HG03097 (cell line): ENCODE results near the gene TBL3.
A peak's percentile ranks its signal among the peaks of the same experiment; 100 is the strongest.

Source experiments
- ATAC-seq: cut with Tn5 transposase; IDR thresholded peaks from one replicate; pipeline ENCODE4 v1.9.1; 2021; ENCODE audit not compliant: unreplicated experiment, low FRiP score

The TBL3 gene

DNA sequence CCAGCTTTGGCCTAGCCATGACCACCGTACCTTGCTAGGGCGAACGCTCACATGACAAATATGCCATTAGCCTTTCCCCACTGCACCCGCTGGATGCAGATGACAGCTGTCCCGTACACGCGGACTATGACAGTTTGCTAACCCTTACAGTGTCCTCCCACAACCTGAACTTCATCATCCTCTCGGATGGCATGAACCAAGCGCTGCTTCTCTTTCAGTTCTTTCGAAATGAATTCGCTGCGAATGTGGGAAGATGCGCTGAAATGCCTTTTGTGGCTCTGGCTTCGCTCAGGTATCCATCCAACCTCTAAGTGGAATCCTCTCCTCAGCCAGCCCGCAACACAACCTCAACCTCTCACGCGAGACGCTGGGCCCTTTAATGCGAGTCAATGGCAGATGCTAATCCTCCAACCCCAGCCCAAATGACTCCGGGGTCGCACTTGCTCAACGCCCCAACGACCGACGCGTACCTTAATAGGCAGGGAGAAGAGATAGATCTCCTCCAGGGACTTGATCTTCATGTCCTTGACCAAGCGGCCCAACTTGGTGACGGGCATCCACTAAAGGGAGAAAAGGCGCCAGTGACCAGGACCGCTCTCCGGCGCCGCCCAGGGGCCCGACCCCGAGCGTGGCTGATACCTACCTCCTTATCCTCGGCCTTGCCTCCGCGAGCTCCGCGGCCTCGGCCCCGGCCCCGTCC, 7.9 kb upstream of the TBL3 start:
- no peak for ATAC-seq

- ATAC-seq = peak; percentile 84
These were observed 7.1 kb upstream of the TBL3 start, which contains the start of gene RPS2 for GRCh38 chr16:1964506-1965395. Gene RPS2, minus strand, starts transcription at chr16:1964826. Its CDS starts 201 bp downstream, at chr16:1964625.

DNA sequence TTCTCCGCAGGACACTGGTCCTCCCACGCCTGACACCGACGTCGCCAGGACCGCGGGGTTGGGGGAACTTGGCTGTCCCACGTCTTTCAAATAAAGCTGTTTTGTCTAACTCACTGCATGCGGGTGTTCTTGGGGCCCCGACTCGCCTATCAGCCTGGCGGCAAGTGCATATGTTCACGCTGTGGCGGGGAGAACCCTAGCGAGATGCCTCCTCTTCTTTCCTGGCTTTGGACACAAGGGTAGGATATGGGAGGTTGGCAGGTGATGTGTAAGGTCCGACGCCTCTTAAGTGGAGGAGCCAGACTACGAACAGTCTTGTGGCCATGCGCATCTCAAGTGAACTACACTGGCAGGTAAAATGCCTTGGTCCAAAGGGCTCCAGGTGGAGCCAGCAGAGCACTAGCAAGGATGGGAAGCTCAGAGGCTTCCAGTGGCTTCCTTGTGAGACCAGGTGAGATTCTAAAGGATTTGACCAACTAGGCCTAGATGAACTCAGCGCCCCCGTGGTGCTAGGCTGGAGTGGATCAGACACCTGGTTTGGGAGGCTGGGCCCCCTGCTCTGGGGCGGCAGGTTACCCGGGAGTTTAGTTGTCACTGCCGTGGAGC, 6.4 kb upstream of the TBL3 start:
- ATAC-seq = no peak

GRCh38 chr16:1966460-1966859, 5.4 kb upstream of the TBL3 start, which contains the start of gene RNF151:
Gene RNF151, plus strand, starts transcription at chr16:1966856. Its CDS starts 26 bp downstream, at chr16:1966882.
- no peak for ATAC-seq

DNA sequence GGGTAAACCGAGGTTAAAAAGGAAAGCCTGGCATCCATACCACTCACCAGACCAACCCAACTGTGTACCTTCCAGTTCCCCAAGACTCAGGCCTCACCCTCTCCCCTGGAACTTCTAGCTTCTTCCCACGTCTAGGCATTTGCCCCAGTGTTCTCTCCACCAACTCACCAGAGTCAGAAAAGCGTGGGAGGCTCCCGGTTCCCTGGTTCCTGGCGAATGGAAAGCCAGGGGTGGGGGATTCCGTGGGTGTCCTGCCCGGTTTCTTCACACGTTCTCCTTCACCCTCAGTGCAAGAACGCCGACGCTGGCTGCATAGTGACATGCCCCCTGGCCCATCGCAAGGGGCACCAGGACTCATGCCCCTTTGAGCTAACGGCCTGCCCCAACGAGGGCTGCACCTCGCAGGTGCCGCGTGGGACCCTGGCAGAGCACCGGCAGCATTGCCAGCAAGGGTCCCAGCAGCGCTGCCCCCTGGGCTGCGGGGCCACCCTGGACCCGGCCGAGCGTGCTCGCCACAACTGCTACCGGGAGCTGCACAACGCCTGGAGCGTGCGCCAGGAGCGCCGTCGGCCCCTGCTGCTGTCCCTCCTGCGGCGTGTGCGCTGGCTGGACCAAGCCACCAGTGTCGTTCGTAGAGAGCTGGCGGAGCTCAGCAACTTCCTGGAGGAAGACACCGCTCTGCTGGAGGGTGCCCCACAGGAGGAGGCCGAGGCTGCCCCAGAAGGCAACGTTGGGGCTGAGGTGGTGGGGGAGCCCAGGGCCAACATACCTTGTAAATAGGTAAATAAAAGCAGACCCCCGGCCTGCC, 3.5 kb upstream of the TBL3 start:
- ATAC-seq = no peak

- ATAC-seq = peak; percentile 2
These were observed 631 bp downstream of the TBL3 start for GRCh38 chr16:1972490-1972877.

DNA sequence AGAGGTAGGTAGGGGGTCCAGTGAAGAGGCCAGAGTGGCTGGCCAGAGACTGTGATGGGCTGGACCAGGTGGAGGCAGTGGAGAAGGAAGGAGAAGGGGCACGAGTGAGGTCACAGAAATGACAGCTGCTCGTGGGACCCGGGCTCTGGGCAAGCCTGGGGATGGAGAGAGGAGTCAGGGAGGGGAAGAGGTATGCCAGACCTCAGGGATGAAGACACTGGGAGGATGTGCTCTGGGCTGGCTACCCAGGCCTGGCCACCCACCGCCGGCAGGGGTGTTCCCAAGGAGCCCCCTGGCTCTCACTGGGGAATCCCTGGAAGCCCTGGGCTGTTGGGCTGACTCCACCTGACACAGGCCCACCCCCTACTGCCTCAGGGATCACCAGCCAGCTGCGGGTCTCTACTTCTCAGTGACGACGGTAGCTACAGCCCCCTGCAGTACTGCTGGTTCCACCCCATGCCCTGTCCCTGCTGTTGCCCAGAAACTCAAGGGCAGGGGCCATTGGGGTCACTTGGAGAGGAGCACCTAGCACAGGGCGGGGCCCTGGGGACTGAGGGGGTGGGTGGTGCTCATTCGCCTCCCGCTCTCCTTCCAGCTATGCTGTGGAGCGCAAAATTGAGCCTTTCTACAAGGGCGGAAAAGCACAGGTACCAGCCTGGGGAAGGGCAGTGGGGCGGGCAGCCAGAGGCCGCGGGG, 1.8 kb downstream of the TBL3 start:
- no peak for ATAC-seq

- ATAC-seq = no peak
These were observed 2.6 kb downstream of the TBL3 start for GRCh38 chr16:1974157-1975070.

GRCh38 chr16:1975432-1976215, 3.8 kb downstream of the TBL3 start:
- no peak for ATAC-seq

GRCh38 chr16:1976216-1976520, 4.3 kb downstream of the TBL3 start:
- ATAC-seq = no peak

DNA sequence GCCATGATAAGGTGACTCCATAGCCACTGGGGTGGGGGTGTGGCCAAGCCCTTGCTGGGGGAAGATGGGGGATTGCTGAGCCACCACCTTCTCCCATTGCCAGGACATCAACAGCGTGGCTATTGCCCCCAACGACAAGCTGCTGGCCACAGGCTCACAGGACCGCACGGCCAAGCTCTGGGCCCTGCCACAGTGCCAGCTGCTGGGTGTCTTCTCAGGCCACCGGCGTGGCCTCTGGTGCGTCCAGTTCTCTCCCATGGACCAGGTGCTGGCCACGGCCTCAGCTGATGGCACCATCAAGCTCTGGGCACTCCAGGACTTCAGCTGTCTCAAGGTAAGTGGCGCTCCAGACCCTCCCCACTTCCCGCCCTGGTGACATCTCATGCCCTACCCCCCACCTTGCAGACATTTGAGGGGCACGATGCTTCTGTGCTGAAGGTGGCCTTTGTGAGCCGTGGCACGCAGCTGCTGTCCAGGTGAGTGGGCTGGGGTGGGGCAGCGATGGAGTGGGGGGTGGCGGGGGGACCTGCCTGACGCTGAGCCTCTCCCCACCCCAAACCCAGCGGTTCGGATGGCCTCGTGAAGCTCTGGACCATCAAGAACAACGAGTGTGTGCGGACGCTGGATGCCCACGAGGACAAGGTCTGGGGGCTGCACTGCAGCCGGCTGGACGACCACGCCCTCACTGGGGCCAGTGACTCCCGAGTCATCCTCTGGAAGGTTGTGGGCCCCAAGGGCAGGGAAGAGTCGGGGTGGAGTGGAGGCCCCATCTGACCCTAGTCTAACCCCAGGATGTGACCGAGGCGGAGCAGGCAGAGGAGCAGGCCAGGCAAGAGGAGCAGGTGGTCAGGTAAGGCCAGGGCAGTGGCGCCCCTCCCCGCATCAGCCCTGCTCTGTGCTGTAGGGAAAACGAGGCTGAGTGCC, 5.4 kb downstream of the TBL3 start:
- ATAC-seq = no peak

GRCh38 chr16:1977875-1978268, 6.0 kb downstream of the TBL3 start:
- no peak for ATAC-seq

DNA sequence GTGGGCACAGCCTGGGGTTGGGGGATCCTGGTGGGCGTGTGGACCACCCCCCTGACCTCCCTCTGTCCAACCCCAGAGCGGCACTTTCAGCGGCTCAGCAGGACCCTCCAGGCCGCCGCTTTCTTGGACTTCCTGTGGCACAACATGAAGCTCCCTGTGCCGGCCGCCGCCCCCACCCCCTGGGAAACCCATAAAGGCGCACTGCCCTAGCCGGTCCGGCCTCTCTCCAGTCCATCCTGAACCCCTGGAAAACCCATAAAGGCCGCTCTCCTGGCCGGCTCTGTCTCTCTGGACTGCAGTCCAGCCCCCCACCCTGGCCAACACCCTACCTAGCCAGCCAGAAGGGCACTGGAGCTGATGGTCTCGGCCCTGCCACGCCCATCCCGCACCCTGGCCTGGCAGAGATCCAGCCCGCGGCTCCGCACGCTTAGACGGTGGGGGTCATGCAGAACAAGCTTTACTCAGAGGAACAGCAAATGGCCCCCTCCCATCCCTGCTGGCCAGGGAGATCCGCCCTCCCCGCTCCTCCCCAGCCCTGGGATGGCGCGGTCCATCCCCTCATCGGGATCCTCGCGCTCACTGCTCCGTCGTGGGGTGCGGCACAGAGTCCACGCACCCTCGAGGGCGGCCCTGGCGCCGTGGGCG, 6.7 kb downstream of the TBL3 start:
- ATAC-seq = no peak

GRCh38 chr16:1979271-1980029, 7.6 kb downstream of the TBL3 start:
- no peak for ATAC-seq

DNA sequence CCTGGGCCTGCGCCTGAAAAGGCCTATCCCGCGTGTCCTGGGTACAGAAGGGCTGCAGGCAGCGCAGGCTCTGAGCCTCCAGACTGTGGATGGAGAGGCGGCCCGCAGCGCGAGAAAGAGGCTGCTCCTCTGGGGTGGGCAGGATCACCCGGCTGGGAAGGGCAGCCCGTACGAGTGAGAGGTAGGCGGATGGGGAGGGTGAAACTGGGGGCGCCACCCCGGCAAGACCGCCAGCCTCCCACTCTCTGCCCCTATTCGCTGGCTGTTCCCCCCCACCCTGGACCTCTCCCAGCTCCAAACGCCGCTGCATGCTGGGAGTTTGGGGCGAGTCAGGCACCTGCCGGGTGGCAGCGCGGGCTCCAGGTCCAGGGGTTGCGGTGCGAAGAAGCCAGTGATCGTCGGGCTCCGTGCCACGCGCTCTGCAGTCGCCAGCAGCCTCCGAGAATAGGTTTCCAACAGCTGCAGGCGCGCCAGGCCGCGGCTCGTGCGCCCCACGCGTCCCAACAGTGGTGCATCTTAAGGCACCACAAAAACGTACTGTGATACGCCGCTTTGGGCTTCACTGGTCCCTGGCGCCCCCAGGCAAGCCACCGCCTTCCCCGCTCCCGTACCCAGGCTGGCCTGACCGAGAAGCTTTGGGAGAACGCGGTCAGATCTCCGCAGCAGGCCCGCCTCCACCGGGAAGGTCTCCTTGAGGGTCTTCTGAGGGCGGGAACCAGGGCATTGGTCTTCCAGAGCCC, 8.3 kb downstream of the TBL3 start:
- ATAC-seq = no peak

DNA sequence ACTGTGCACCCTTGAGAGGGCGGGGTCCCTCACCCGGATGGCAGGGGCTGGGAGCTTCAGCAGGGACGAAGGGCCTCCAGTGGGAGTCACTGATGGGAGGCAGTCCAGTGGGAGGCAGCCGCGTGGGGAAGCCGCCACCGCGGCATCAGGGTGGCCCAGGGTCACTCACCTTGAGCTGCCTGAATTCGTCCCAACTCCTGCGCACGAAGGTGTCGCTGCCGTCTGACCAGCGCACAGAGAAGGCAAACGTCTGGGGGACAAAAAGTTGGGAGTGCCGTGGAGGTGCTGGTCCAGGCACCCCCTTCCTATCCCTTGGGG, 8.9 kb downstream of the TBL3 start:
- ATAC-seq = no peak
